Inflammatory macrophage treated with lipopolysaccharide for 4 hours (primary cell): ENCODE results near the gene HERC2.
A peak's percentile ranks its signal among the peaks of the same experiment; 100 is the strongest.
"Not testable (repeated sequence)": the region's sequence is repeated elsewhere in the genome, so short reads cannot be mapped to it uniquely, and the experiment has no call there.

Experiments used
- DNase-seq: peaks from one replicate; pipeline ENCODE4 v3.0.0-alpha.2; 2020

HERC2 gene

DNA sequence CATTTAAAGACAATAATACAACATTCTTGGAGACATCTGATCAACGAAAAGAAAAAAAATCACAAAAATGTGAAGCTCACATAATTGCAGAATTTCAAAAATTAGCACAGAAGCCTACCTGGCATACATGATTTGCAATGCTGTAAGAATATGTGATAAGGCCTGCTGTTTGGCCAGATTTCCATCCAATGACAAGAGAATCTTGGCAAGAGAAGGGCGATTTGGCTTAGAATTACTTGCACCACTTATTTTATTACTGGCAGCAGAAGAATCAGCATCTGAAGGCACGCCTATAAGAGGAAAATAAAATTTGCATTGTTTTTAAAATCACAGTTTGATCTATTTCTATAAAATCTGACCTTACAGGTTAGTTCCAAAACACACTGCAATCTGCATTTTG is 152.6 kb downstream of the HERC2 start:
- DNase-seq: no peak

- not testable (repeated sequence) for DNase-seq
Measured at GRCh38 chr15:28168405-28169121, 153.4 kb downstream of the HERC2 start.

DNA sequence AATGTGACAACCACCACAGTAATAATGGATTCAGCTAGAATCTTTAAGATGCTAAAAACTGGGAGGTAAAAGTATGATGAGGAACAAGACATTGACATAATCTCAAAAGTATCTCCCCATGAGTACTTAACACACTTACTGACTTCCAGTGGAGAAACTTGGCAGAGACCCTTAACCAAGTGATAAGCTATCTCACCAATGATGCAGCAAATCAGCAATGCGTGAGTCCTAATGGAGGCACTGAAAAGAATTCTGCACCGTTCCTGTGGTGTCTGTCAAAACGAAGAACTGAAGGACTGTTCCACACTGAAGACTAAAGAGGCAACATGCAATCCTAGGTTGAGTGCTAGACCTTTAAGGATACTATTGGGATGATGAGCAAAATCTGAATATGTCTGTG is 154.9 kb downstream of the HERC2 start:
- DNase-seq: no peak

- no peak for DNase-seq
Measured at GRCh38 chr15:28165791-28166190, 156.2 kb downstream of the HERC2 start.

DNA sequence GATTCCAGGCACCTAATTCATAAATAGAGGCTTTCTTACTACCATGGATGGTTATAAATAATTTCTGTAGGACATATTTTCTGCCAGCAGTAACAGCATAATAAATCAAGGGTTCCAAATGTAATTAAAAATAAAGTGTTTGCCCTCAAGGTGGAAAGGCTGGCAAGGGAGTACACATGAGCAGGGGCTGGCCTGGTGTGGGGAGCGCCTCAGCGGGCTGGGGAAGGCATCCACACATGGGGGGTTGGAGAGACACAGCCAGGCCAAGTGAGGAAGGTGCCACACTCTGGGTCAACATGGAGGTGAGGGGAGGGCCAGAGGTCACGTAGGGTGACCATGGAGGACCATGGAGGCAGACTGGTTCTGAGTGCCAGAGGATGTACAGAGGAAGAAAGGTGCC is 157.1 kb downstream of the HERC2 start:
- DNase-seq: no peak

GRCh38 chr15:28154283-28154682 is 167.7 kb downstream of the HERC2 start:
- DNase-seq: no peak

- DNase-seq: no peak
Measured at GRCh38 chr15:28153492-28154119, 168.4 kb downstream of the HERC2 start.

GRCh38 chr15:28152538-28152923 is 169.4 kb downstream of the HERC2 start:
- not testable (repeated sequence) for DNase-seq

DNA sequence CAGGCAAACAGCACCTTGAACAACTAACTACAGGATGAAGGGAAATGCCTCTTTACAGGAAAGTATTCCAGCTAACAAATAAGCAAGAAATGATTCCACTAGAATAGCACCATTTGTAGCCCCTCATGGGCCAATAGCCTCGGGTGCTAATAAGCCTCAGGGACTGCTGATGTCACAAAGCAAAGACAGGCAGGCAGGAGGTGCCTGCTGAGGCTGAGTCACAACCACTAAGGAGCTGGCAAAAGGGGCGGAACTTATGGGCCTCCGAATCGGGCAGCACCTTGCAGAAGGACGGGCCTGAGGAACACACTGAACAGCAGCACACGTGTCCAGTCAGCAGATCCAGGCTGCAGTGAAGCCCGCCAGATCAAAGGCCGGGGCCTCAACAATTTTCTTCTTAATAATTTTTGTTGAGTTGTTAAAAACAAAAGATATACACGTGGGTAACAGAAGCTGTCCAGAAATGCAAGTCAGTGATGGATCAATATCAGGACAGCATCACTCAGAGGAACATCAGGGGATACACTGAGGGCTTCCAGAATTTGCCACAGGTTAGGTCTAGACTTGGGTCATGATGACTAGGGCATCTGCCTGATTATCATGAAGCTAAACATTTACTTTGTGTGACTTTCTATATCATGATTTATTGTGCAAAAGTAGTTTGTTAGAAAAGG is 170.0 kb downstream of the HERC2 start:
- DNase-seq: not testable (repeated sequence)

DNA sequence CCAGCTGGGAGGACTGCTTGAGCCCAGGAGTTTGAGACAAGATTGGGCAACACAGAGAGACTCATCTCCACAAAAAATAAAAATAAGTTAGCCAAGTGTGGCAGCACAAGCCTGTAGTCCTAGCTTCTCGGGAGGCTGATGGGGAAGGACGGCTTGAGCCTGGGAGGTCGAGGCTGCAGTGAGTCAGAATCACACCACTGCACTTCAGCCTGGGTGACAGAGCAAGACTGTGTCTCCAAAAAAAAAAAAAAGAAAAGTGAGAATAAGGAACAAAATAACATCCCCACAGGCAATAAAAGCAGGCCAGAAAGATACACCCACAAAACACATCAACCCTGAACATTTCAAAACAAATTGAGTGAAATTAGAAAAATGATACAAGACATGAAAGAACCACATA is 174.2 kb downstream of the HERC2 start:
- DNase-seq: peak; percentile 73

DNA sequence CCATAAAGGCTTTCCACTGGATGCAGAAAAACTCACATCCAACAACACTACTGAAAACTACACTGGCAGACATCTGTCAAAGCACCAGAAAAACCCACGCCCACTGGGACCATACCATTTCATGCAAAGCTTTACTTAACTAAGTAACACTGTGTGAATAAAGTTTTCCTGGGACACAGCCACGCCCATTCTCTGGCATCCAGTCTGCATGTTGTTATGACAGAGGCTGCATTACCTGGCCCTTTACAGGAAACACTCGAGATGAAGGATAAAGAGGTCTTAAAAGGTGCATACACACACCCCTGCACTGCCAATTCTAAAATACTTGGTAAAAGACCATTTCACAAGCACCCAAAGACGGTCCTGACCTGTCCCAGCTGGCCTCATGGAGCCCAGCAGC is 176.6 kb downstream of the HERC2 start:
- not testable (repeated sequence) for DNase-seq

DNA sequence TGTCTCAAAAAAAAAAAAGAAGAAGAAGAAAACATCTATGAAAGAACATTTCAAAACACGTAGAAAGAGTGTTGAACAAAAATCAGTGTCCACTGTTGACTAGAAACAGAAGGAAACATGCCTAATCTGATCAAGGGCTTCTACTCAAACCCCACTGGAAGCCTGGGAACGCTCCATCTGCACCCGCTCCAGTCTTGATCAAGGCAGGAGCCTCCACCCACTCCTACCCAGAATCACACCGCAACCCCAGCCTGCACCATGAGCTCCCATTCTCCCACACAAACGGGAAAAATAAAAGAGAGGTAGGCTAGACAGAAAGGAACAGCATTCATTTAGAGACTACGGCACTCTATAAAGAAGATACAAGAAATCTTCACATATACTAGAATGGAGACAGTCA is 181.9 kb downstream of the HERC2 start:
- no peak for DNase-seq

- DNase-seq: not testable (repeated sequence)
Measured at GRCh38 chr15:28137408-28138039, 184.5 kb downstream of the HERC2 start.

DNA sequence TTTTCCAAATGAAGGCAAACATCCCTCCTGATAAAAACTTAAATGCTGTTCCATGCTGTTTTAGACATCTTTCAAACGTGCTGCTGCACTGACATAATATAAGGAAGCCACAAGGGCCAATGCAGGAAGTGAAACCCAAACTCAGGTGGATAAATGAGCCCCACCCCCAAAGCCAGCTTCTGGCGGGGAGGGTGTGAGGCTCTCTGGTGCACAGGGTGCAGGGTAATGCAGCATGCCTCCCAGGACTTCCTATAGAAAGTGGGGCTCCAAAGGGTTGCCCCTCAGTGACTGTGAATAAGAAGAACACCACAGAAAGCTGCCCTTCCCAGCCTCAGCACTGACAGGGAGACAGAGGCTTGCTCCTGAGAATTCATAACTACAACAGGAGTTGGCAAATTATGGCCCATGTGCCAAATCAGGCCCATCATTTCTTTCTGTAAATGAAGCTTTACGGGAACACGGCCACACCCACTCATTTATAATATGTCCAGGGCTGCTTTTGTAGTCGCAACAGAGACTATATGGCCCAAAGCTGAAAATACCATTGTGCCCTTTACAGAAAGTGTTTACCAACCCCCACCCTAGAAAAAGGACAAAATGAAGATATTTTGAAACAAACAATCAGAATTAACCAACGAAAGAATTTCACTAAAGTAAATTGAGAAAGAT is 185.6 kb downstream of the HERC2 start:
- peak; percentile 5 for DNase-seq

DNA sequence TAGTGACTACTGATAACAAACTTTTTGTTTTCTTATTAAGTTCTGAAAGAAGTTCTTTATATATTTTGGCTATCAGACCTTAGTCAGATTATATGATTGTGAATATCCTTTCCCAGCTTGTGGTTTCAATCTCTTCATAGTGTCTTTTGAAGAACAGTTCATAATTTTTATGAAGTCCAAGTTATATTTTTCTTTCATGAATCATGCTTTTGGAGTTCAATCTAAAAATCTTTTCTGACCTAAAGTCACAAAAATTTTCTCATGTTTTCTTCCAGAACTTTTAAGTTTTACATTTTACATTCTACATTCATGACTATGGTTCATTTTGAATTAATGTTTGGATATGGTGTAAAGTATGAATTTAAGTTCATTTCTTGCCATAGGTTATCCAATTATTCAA is 188.7 kb downstream of the HERC2 start:
- no peak for DNase-seq

DNA sequence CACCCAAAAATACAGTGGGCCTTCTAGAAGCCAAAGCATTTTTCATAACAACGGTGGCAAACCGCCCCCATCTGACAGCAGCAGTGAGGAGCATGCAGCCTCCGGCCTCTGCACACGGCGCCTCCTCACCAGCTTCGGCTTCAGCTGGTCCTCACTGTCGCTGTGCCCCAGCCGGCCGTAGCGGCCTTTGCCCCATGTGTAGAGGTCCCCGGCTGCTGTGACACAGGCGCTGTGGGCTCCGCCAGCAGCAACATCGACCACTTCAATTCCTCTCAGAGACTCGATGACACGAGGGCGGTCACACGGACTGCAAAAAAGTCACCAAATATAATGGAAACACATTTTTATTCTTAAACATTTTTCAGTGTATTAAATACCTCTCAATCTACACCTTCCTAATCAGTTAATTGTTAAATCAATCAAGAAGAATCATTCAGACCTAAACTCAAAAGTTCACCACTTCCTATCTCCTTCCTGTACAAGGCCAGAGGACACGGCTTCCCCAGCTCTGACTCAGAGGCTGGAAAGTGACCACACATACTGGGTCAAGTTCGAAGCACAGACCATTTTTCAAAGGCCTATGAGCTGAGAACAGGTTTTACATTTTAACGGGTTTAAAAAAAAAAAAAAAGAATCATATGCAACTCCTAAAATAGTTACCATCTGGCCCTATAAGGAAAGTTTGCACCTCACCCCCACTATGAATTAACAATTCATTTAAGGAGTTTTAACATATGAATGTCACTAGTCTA is 189.3 kb downstream of the HERC2 start:
- DNase-seq: no peak

GRCh38 chr15:28131946-28132345 is 190.0 kb downstream of the HERC2 start:
- no peak for DNase-seq

GRCh38 chr15:28131400-28131799 is 190.6 kb downstream of the HERC2 start:
- no peak for DNase-seq

DNA sequence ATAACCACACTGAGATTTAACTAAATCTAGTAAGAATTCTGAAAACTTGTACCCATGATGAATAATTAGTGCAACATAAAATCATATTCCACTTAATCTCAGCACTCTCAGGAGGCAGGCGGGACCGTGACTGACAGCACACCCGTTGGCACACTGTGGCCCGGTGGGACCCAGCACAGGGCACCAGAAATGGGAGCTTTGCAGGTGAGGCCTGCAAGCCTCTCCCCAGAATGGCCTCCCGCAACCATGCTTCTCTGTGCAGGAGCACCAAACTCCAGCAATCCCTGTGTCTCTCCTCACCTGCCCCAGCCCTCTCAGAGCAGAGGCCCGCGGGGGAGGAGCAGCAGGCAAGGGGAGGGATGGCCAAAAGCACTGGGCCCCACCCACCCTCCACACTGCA is 191.3 kb downstream of the HERC2 start:
- DNase-seq: no peak

DNA sequence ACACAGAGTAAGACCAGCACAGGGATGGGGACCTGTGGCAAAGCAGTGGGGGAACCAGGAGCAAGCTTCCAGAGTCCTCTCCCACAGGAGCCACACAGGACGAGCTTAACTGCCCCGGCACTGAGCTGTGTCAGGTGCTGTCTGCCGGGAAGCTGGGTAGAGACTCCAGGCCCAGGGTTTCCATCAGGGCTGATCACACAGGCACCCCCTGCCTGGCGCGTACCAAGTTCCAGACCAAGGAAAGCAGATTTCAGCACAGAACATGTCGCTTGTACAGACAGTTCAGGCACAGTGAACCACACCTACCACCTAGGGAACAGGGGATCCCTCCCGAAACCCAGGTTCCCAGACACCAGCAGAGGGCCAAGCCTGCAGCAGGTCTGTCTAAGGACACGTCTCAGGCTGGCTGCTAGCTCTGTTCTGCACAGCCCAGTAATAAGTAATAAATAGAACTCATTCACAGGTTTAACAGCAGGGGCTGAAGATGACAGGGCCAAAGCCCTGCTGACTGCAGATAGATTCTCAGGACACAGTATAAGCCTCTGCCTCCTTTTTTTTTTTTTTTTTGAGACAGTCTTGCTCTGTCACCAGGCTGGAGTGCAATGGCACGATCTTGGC is 192.6 kb downstream of the HERC2 start:
- DNase-seq: no peak

- peak; percentile 84 for DNase-seq
Measured at GRCh38 chr15:28128031-28128430, 193.9 kb downstream of the HERC2 start.

DNA sequence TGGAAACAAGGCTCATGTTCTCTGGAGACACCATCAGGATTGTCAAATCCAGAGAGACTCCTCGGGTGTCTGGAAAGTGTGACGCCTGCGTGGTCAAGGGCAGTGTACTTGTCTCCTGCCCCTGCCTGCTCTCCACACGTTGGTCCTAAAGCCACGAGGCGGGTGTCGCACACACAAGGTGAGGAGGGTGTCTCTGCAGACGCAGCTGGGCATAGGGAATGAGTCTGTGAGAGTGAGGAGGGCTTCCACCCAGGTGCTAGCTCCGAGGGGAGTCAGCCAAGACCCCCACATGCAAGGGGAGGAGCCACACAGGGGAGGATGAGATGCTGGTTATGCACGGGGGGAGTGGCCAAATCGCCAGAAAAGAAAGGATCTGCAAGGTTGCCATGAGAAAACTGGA is 194.9 kb downstream of the HERC2 start:
- DNase-seq: no peak
